Activated CD8-positive, alpha-beta T cell treated with anti-CD3 and anti-CD28 coated beads for 36 hours (primary cell): ENCODE data around the gene RIC8A. TPM values are rescaled to one million over a fixed set of nuclear protein-coding genes. Genes with fewer than 3 reads are reported as not detected.

ENCODE experiments used
- ATAC-seq: fragments of 200-7000 bp; cut with Tn5 transposase; one replicate; pipeline ENCODE4 v1.10.0; 2021; ENCODE audit warnings: mild to moderate bottlenecking, moderate library complexity
- CTCF ChIA-PET: fragments of 350-600 bp; sonication (Branson Sonifier 250); formaldehyde crosslinking; loops from one replicate; lab custom pipeline; 2021; ENCODE audit warnings: antibody characterized with exemption; lab: Charles Lee
- POLR2A ChIA-PET: fragments of 350-600 bp; sonication (Branson Sonifier 250); formaldehyde crosslinking; loops from one replicate; lab custom pipeline; 2021; ENCODE audit warnings: antibody characterized with exemption; lab: Charles Lee
- DNase-seq: peaks from one replicate; pipeline ENCODE4 v3.0.0-alpha.2; 2020
- H3K27ac Mint-ChIP-seq: one replicate; pipeline ENCODE4 v1.8.0; 2021; ENCODE audit warnings: mild to moderate bottlenecking, mixed read lengths
- H3K27me3 Mint-ChIP-seq: one replicate; pipeline ENCODE4 v1.8.0; 2021; ENCODE audit warnings: mixed read lengths
- H3K36me3 Mint-ChIP-seq: one replicate; pipeline ENCODE4 v1.8.0; 2021; ENCODE audit warnings: low read depth, mixed read lengths
- H3K4me1 Mint-ChIP-seq: one replicate; pipeline ENCODE4 v1.8.0; 2021; ENCODE audit warnings: low read depth, mixed read lengths
- H3K4me3 Mint-ChIP-seq: one replicate; pipeline ENCODE4 v1.8.0; 2021; ENCODE audit warnings: mild to moderate bottlenecking, moderate library complexity, mixed read lengths
- H3K9me3 Mint-ChIP-seq: one replicate; pipeline ENCODE4 v1.8.0; 2021; ENCODE audit warnings: mixed read lengths
- intact Hi-C: fragments of 100-400 bp; cut with micrococcal nuclease; formaldehyde crosslinking; loops from one replicate; pipeline ENCODE4 v1.10.0; 2022
- total RNA-seq, 2 experiments: library from RNA; stranded (reverse); gene quantifications; one replicate each; pipeline ENCODE4 v1.2.3, GENCODE V29; 2021
- TF ChIP-seq, protein P1 (sequence below): fragments of 200-600 bp; IDR thresholded peaks from one replicate; pipeline ENCODE4 v1.8.0; 2022; ENCODE audit warnings: antibody characterized with exemption, mild to moderate bottlenecking

Gene RIC8A
- total RNA-seq, 2 experiments from 2014 or later: 96.5 to 108 TPM

DNA sequence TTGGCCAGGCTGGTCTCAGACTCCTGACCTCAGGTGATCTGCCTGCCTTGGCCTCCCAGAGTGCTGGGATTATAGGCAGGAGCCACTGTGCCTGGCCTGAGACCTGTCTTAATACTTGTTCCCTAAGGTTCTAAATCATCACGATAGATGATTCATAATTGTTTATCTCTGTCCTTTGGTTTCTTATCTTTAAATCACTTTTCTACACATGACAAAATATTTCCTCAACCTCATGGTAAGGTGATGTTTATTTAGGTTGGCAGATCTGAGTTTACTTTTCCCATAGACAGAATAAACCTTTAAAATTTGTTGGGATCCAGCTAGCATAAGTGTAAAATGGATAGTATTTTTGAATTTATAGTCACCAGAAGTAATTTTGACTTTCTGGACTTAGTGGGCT, 32.8 kb downstream of the RIC8A start:
- ATAC-seq (no peak), DNase-seq (no peak)
- ChIA-PET POLR2A (interaction anchor here (1.1 to 6.1 kb wide), 5 partner anchors 10 to 48 kb away, joined by 3 to 43 read pairs (median 4); partner anchors contain the start of genes BET1L, PGGHG and RIC8A), CTCF (interaction anchor here (6.3 kb wide), 1 partner anchor 10 kb away, joined by 68 read pairs; no protein-coding TSS in a partner anchor)
- intact Hi-C loops: no loop called here
- no peaks in the 10 kb centered on the region for H3K9me3 Mint-ChIP-seq
- H3K27me3 Mint-ChIP-seq: no peaks in the 10 kb centered on the region
- TF ChIP-seq, protein P1, sequence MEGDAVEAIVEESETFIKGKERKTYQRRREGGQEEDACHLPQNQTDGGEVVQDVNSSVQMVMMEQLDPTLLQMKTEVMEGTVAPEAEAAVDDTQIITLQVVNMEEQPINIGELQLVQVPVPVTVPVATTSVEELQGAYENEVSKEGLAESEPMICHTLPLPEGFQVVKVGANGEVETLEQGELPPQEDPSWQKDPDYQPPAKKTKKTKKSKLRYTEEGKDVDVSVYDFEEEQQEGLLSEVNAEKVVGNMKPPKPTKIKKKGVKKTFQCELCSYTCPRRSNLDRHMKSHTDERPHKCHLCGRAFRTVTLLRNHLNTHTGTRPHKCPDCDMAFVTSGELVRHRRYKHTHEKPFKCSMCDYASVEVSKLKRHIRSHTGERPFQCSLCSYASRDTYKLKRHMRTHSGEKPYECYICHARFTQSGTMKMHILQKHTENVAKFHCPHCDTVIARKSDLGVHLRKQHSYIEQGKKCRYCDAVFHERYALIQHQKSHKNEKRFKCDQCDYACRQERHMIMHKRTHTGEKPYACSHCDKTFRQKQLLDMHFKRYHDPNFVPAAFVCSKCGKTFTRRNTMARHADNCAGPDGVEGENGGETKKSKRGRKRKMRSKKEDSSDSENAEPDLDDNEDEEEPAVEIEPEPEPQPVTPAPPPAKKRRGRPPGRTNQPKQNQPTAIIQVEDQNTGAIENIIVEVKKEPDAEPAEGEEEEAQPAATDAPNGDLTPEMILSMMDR: no peak
- H3K36me3 Mint-ChIP-seq: peaks cover 54% of the 10 kb centered on the region
- no peak overlapping the region for H3K4me3 Mint-ChIP-seq
- peaks cover 53% of the 10 kb centered on the region for H3K4me1 Mint-ChIP-seq
- H3K27ac Mint-ChIP-seq: peak overlapping the region; percentile 51

DNA sequence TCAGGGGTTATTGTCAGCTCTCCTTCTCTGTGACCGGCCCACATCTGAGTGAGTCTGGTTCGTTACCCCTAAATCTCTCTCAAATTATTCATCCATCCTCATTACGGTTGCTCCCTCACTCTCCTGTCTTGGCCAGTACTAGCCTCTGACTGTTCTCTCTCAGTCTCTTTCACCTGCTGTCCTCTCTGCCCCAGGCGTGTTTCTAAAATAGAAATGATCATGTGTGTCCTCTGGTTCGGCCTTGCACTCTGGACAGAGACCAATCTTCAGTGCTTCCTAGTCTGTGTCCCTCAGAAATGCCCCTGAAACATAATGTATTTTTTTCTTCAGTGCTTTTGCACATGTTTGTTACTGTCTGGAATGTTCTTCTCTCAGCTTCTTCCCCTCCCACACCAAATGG, 34.1 kb downstream of the RIC8A start:
- POLR2A ChIA-PET: interaction anchor here (1.0 to 2.9 kb wide), 3 partner anchors 9 to 171 kb away, joined by 3 to 13 read pairs (median 4); no protein-coding TSS in a partner anchor
- H3K4me3 Mint-ChIP-seq: no peak overlapping the region
- CTCF ChIA-PET: interaction anchor here (1.1 to 1.9 kb wide), 2 partner anchors 9 to 10 kb away, joined by 3 to 13 read pairs; no protein-coding TSS in a partner anchor
- peaks cover 51% of the 10 kb centered on the region for H3K4me1 Mint-ChIP-seq
- H3K27me3 Mint-ChIP-seq: no peaks in the 10 kb centered on the region
- TF ChIP-seq, protein P1: no peak
- ATAC-seq (no peak), DNase-seq (no peak)
- H3K9me3 Mint-ChIP-seq: no peaks in the 10 kb centered on the region
- peaks cover 66% of the 10 kb centered on the region for H3K36me3 Mint-ChIP-seq
- intact Hi-C loops: no loop called here
- H3K27ac Mint-ChIP-seq: peak overlapping the region; percentile 57

DNA sequence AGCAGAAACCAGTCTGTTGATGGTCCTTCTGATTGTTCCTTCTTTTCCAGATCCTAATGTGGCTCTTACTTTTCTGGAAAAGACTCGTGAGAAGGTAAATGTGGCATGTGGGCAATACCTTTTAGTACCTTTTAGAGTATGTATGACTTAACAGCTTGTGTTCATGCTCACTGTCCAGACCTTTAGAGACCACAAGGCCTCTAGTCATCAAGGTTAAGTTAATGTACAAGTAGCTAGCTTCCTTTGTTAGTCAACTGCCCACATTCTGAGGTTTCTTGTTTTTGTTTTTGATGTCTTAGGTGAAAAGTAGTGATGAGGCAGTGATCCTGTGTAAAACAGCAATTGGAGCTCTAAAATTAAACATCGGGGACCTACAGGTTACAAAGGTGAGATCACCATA, 36.9 kb downstream of the RIC8A start:
- ChIA-PET POLR2A (interaction anchor here (0.7 to 1.6 kb wide), 3 partner anchors 23 to 111 kb away, joined by 3 read pairs; no protein-coding TSS in a partner anchor), CTCF (interaction anchor here (1.3 kb wide), 1 partner anchor 9 kb away, joined by 5 read pairs; no protein-coding TSS in a partner anchor)
- Mint-ChIP-seq H3K9me3 (no peaks in the 10 kb centered on the region), H3K4me1 (peaks cover 42% of the 10 kb centered on the region), H3K27me3 (no peaks in the 10 kb centered on the region), H3K36me3 (peaks cover 76% of the 10 kb centered on the region), H3K27ac (no peak overlapping the region), H3K4me3 (no peak overlapping the region)
- TF ChIP-seq, protein P1: no peak
- no peak for ATAC-seq
- intact Hi-C loops: no loop called here
- DNase-seq: no peak

DNA sequence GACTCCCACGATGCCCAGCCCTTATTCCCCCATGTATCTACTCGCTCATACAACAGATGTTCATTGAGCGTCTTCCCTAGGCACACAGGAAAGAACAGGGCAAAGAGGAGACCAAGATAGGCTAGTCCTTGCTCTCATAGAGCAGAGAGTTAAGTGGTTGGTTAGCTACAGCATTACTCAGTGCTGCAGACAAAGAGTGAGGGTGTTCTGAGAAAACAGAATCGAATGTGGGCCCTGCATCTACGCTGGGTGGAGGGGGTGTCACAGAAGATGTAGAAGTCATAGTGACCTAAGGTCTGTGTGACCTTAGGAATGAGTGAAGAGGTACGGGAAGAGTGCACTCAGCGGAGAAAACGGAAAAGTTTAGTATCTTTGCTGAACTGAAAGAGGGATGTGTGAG, 41.6 kb downstream of the RIC8A start:
- no peaks in the 10 kb centered on the region for H3K27me3 Mint-ChIP-seq
- DNase-seq: no peak
- H3K4me3 Mint-ChIP-seq: no peak overlapping the region
- peaks cover 25% of the 10 kb centered on the region for H3K4me1 Mint-ChIP-seq
- CTCF ChIA-PET: interaction anchor here (0.8 to 5.1 kb wide), 9 partner anchors 11 to 200 kb away, joined by 3 to 71 read pairs (median 14); partner anchors contain the start of genes BET1L, NLRP6, PSMD13 and PTDSS2
- ATAC-seq: no peak
- H3K9me3 Mint-ChIP-seq: no peaks in the 10 kb centered on the region
- TF ChIP-seq, protein P1: no peak
- POLR2A ChIA-PET: interaction anchor here (1.0 to 3.9 kb wide), 2 partner anchors 11 to 28 kb away, joined by 3 to 24 read pairs; partner anchors contain the start of gene PSMD13
- H3K27ac Mint-ChIP-seq: peak overlapping the region; percentile 8
- H3K36me3 Mint-ChIP-seq: peaks cover 68% of the 10 kb centered on the region
- intact Hi-C loops: no loop called here

DNA sequence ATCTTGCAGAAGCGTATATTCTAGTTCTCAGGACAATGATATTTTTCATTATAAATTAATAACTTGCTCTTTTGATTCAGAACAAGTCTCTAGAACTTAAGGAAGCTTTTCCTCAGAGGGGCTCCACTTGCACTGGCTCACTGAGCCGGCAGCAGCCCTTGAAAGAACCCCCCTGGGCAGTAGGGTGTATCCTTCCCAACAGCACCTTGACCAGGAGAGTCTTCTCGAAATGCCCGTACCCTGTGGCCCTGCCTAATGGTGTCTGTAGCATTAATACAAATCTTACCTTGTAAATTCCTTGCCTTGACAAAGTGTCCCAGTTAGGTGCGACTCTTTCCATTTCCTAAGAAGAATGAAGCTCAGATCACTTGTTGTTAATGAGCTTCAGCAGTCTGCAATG, 42.8 kb downstream of the RIC8A start:
- Mint-ChIP-seq H3K27me3 (no peaks in the 10 kb centered on the region), H3K4me3 (no peak overlapping the region), H3K9me3 (no peaks in the 10 kb centered on the region), H3K36me3 (peaks cover 61% of the 10 kb centered on the region), H3K27ac (no peak overlapping the region), H3K4me1 (peaks cover 20% of the 10 kb centered on the region)
- TF ChIP-seq, protein P1: no peak
- CTCF ChIA-PET: interaction anchor here (0.7 to 5.1 kb wide), 43 partner anchors 8 to 223 kb away, joined by 3 to 71 read pairs (median 10); partner anchors contain the start of genes ANO9, BET1L, IFITM2 and IFITM5
- intact Hi-C loops: no loop called here
- ATAC-seq (no peak), DNase-seq (no peak)
- POLR2A ChIA-PET: interaction anchor here (0.7 to 3.9 kb wide), 13 partner anchors 9 to 113 kb away, joined by 3 to 24 read pairs (median 6); partner anchors contain the start of genes IFITM2, NLRP6, PSMD13 and SIRT3
